ENCODE results near the gene ALG8.
"Not testable (repeated sequence)": the region's sequence is repeated elsewhere in the genome, so short reads cannot be mapped to it uniquely, and the experiment has no call there.

Gene ALG8

GRCh38 chr11:78067704-78068103, 71.7 kb downstream of the ALG8 start:
- DNase-seq: no peak

- DNase-seq: no peak
These were observed 73.0 kb downstream of the ALG8 start for GRCh38 chr11:78066471-78066870.

- no peak for DNase-seq
These were observed 74.2 kb downstream of the ALG8 start for GRCh38 chr11:78065203-78065602.

GRCh38 chr11:78063440-78064181, 75.8 kb downstream of the ALG8 start, which contains the start of gene THRSP:
TSS of gene THRSP (plus strand) at chr11:78063861. CDS start at chr11:78063882, 21 bp downstream.
- DNase-seq: no peak

GRCh38 chr11:78062671-78063070, 76.8 kb downstream of the ALG8 start:
- no peak for DNase-seq

GRCh38 chr11:78061921-78062311, 77.5 kb downstream of the ALG8 start:
- DNase-seq: peak; percentile 29

- DNase-seq: peak; percentile 75
These were observed 78.1 kb downstream of the ALG8 start for GRCh38 chr11:78061088-78061920.

- DNase-seq: no peak
These were observed 78.9 kb downstream of the ALG8 start for GRCh38 chr11:78060533-78060932.

GRCh38 chr11:78059749-78060328, 79.6 kb downstream of the ALG8 start:
- DNase-seq: not testable (repeated sequence)

- DNase-seq: no peak
These were observed 81.9 kb downstream of the ALG8 start for GRCh38 chr11:78057462-78058055.

- no peak for DNase-seq
These were observed 83.3 kb downstream of the ALG8 start for GRCh38 chr11:78056093-78056492.

- DNase-seq: no peak
These were observed 84.5 kb downstream of the ALG8 start for GRCh38 chr11:78054971-78055370.

- DNase-seq: no peak
These were observed 88.2 kb downstream of the ALG8 start for GRCh38 chr11:78050964-78051831.

Data from NCI-H82 (cell line).